NCI-H2081 treated with DMSO at 0.1 percent for 48 hours (cell line): ENCODE results near the gene RNF213.

Experiments used
- DNase-seq: peaks from one replicate; lab custom pipeline; 2025; lab: John Stamatoyannopoulos, UW

Gene RNF213

GRCh38 chr17:80260791-80261158, at the start of gene RNF213:
TSS of gene RNF213 (plus strand) at chr17:80260852. CDS start at chr17:80263682, 2,830 bp downstream.
- DNase-seq = no peak

DNA sequence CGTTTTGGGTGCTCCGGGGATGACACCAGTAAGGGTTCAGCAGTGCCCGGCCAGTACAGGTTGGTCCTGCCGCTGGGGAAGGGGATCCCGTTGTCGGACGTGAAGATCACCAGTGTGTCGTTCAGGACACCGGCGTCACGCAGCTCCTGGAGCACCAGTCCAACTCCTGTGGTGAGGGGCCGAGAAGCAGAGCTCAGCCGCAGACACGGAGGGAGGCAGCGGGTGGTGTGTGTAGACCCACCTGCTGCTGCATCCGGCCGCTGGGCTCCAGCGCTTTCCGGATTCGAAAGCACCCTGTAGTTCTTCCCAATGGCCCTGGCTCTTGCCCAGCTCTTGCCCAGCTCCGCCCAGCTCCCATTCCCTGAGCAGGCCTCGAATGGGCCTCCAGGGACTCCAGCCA, 48.5 kb upstream of the RNF213 start:
- DNase-seq = peak; percentile 20

- no peak for DNase-seq
Measured at GRCh38 chr17:80212511-80212910, 48.1 kb upstream of the RNF213 start.

DNA sequence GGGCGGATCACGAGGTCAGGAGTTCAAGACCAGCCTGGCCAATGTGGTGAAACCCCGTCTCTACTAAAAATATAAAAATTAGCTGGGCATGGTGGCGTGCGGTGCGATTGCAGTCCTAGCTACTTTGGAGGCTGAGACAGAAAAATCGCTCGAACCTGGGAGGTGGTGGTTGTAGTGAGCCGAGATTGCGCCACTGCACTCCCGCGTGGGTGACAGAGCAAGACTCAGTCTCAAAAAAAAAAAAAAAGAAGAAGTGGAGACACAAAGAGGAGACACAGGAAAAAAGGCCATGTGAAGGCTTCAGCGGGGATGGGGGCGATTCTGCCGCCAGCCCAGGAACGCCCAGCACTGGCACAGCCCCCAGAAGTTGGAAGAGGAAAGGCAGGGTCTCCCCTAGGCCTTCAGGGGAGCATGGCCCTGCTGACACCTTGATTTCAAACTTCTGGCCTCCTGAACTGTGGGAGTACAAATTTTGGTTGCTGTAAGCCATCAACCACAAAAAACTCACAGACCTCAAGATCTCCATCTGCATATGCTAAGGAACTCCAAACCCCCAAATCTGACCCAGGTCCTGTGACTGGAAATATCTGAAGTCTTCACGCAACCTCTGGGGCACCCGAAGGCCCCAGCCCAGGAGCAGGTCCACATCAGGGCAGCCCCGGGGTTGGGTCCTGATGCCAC, 47.5 kb upstream of the RNF213 start:
- no peak for DNase-seq

GRCh38 chr17:80213643-80213975, 47.0 kb upstream of the RNF213 start:
- no peak for DNase-seq

GRCh38 chr17:80214012-80214877, 46.4 kb upstream of the RNF213 start:
- no peak for DNase-seq

DNA sequence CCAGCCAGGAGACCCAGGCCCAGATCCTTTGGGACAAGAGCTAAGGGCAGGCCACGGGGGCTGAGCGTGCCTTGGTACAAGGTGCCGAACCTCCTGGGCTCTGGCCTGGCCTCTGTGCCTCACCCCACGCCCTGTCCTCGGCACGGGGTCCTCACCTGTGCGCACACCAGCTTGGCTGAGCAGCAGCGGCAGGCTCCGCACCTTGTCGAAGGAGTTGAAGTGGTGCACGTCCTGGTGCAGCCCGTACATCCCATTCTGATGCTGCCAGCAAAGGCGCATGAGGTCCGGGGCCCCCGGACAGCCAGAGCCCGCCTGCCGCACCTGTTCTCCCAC, 45.8 kb upstream of the RNF213 start:
- DNase-seq = no peak

DNA sequence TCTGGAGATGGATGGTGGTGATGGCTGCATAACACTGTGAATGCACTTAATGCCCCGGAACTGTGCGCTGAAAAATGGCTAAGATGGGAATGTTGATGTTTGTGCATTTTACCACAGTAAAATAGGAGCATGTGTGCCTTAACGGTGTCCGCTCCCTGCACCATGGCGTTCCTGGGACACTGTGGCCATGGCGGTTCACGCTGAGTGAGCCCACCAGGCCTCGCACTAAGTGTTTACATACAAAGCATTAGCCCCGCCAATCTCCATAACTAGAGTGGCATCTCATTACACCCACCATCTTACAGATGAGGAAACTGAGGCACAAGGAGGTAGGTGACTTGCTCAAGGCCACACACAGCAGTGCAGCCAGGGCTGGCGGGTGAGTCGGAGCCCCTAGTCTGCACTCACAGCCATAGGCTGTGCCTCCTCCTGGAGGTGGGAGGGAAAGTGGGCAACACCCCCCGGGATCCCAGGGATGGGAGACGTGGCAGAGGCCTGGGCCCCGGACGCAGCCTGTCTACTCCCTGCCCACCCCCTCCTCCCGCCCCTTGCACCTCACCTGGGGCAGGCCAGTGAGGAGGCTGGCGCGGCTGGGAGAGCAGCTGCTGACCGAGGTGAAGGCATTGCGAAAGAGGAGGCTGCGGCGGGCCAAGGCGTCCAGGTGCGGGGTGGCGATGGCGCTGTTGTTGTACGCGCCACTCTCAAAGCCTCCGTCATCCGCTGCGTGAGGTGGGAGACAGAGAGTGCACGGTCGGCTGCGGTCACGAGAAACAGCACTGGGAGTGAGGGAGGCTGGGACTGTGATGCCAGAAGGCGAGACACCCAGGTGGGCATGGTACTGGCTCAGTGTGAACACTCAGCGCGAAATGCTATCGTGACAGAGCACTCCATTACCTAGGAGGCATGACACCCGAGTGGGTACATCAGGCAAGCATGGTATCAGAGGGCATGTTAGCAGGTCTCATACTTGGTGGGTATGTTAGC, 43.9 kb upstream of the RNF213 start:
- no peak for DNase-seq

DNA sequence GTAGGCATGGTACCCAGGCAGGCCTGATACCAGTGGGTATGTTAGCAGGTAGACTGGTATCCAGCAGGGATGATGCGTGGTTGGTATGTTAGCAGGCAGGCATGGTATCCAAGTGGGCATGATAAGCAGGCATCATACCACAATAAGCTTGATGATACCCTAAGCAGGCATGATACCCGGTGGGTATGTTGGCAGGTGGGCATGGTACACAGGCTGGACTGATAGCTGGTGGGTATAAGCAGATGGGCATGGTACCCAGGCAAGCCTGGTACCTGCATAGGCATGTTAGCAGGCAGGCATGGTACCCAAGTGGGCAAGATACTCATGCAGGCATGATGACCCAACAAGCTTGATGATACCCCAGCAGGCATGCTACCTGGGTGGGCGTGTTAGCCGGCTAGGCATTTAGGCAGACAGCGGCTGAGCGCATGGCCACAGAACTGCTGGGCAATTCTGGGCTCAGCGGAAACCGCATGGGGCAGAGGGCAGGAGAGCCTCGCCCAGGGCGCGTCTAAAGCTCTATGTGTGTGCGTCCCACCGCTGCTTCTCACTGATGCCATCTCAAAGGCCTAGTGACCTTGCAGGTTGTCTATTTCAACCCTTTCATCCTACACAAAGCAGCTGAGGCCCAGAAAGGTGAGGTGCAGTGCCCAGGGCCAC, 42.8 kb upstream of the RNF213 start:
- no peak for DNase-seq

DNA sequence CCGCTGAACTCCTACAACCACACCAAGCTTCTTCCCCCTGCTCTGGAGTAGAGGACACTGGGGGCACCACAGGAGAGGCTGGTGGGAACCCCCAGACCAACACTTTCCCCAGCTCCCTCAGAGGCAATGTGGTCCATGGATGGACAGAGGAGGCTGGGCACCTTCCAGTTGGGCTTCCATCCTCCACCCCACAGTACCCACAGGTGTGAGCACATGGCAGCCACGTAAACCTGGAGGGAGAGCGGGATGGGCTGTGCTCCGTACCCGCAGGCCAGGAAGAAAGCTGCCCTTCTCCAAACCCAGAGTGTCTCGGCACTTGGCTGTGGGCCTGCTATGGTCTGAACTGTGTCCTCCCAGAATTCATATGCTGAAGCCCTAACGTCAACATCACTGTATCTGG, 42.3 kb upstream of the RNF213 start:
- no peak for DNase-seq

- no peak for DNase-seq
Measured at GRCh38 chr17:80219013-80219762, 41.5 kb upstream of the RNF213 start.

- no peak for DNase-seq
Measured at GRCh38 chr17:80219763-80220053, 40.9 kb upstream of the RNF213 start.

- DNase-seq = no peak
Measured at GRCh38 chr17:80220054-80220735, 40.5 kb upstream of the RNF213 start, which contains the start of the genes SGSH and SLC26A11. TSS of gene SGSH (minus strand) at chr17:80220333. CDS start at chr17:80220313, 20 bp downstream. TSS of gene SLC26A11 (plus strand) at chr17:80220427. CDS start at chr17:80221561, 1,134 bp downstream.

DNA sequence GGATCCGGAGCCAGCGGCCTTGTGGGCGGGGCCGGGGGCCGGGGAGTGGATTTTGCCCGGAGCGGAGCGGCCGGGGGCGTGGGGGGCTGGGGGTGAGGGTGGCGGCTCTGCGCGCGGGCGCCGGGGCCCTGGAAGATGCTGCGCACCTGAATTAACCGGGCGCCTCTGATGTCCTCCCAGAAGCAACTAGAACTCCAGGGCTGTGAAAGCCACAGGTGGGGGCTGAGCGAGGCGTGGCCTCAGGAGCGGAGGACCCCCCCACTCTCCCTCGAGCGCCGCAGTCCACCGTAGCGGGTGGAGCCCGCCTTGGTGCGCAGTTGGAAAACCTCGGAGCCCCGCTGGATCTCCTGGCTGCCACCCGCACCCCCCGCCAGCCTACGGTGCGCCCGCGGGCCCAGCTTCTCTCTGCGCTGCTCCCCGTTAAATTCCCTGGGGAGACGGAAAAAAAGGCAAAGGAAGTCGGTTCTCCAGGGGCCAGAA, 39.9 kb upstream of the RNF213 start:
- DNase-seq = no peak

DNA sequence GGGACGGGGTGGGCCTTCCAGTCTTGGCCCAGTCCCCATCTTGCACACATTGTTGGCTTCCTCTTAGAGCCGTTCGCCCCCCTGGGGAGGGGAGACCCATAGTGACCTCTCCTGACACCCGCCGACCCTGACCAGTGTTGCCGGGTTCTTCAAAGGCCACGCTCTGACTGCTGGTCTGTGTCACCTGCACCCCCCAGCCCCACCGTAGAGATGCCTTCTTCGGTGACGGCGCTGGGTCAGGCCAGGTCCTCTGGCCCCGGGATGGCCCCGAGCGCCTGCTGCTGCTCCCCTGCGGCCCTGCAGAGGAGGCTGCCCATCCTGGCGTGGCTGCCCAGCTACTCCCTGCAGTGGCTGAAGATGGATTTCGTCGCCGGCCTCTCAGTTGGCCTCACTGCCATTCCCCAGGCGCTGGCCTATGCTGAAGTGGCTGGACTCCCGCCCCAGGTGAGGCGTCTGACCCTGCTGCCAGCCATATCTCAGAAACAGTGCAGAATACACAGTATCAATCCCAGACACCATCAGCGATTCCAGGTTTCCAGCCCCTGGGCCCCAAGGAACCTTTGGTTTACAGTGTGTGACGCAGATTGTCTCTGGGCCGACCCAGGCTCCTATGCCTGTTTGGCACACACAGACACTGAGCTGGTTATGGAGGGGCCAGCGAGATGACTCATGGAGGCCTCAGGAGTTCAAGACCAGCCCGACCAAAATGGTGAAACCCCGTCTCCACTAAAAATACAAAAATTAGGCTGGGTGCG, 39.1 kb upstream of the RNF213 start:
- DNase-seq = no peak

DNA sequence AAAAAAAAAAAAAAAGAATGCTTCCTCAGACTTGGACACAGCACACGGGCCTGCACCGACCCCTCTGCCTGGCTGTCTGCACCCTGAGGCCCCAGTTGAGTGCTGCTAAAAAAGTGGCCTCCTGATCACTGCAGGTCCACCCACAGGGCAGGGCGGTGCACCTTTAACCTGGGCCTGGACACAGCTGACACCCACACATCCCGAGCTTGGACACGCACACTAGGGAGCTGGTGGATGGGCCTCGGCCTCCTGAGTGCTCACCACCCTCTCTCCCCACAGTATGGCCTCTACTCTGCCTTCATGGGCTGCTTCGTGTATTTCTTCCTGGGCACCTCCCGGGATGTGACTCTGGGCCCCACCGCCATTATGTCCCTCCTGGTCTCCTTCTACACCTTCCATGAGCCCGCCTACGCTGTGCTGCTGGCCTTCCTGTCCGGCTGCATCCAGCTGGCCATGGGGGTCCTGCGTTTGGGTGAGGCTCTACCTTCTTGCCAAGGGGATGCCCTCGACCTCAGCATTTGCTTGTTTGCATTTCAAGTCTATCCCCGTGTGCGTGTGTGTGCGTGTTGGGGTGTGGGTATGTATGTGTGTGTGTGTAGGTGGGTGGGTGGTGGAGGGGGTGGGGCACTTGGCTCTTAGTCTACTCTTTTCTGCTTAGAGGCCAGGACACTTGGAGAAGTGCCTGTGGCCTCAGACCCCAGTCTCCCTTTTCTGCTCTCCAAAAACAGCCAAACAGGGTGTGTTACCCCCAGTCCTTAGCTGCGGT, 38.1 kb upstream of the RNF213 start:
- DNase-seq = no peak

- DNase-seq = no peak
Measured at GRCh38 chr17:80223142-80223815, 37.4 kb upstream of the RNF213 start.

DNA sequence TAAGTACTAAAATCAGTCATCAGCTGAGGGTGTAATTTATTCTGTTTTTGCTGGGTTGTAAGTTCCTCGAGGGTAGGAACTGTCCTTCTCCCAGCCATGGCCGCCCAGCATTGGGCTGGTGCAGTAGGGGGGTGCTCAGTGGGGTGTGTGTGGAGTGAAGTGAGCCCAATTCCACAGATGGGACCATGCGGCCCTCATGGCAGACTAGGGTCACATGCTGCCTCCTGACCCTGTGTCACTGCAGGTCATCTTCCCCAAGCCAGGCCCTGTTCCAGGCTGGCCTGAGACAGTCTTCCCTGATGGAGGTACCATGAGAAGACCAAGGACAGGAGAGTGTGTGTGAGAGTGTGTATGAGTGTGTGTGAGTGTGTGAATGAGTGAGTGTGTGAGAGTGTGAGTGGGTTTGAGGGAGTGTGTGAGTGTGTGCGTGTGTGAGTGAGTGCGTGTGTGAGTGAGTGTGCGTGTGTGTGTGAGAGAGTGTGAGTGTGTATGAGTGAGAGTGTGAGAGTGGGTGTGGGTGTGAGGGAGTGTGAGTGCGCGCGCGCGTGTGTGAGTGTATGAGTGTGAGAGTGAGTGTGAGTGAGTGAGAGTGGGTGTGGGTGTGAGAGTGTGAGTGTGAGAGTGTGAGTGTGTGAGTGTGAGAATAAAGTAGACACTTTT, 36.7 kb upstream of the RNF213 start:
- DNase-seq = no peak
